Neural cell (in vitro differentiated cells): ENCODE results near the gene ITPR3. TPM values are rescaled to one million over a fixed set of nuclear protein-coding genes. Genes with fewer than 3 reads are reported as not detected.

Experiments
- H2AFZ ChIP-seq: fragments of 200-600, 300-800 bp; sonication (generic), shearing (Covaris generic); 2 replicates; pipeline ENCODE4 v1.6.0; 2014; ENCODE audit warnings: low read depth, mild to moderate bottlenecking, antibody characterized with exemption, low read length, moderate library complexity
- H3F3A ChIP-seq: fragments of 200-600 bp; shearing (Covaris generic); 2 replicates; pipeline ENCODE4 v1.6.1; 2016; ENCODE audit warnings: mild to moderate bottlenecking, moderate library complexity, mixed read lengths, antibody characterized with exemption, low read length; ENCODE audit not compliant: insufficient read depth, poor library complexity, severe bottlenecking
- H3K27ac ChIP-seq: fragments of 200-600, 300-800 bp; sonication (generic), shearing (Covaris generic); 2 replicates; pipeline ENCODE4 v1.5.1; 2014; ENCODE audit warnings: mild to moderate bottlenecking, low read length, moderate library complexity
- H3K27me3 ChIP-seq: fragments of 300-800, 200-600 bp; sonication (generic), shearing (Covaris generic); 2 replicates; pipeline ENCODE4 v1.6.0; 2014; ENCODE audit warnings: mild to moderate bottlenecking, low read depth, low read length, moderate library complexity; ENCODE audit not compliant: insufficient read depth
- H3K36me3 ChIP-seq: fragments of 300-800, 200-600 bp; sonication (generic), shearing (Covaris generic); 2 replicates; pipeline ENCODE4 v1.5.1; 2014; ENCODE audit warnings: mild to moderate bottlenecking, antibody characterized with exemption, low read length, moderate library complexity; ENCODE audit not compliant: insufficient read depth
- H3K4me2 ChIP-seq: fragments of 300-800, 200-600 bp; sonication (generic), shearing (Covaris generic); 2 replicates; pipeline ENCODE4 v1.6.0; 2014; ENCODE audit warnings: mild to moderate bottlenecking, low read length
- H3K4me3 ChIP-seq: fragments of 300-800, 200-600 bp; sonication (generic), shearing (Covaris generic); 2 replicates; pipeline ENCODE4 v1.5.1; 2014; ENCODE audit warnings: mild to moderate bottlenecking, low read length, moderate library complexity
- H3K79me2 ChIP-seq: fragments of 200-600 bp; shearing (Covaris generic); replicated peaks from 2 replicates; pipeline ENCODE4 v1.6.0; 2014; ENCODE audit warnings: mild to moderate bottlenecking, low read length, moderate library complexity; ENCODE audit not compliant: insufficient read depth
- H3K9ac ChIP-seq: fragments of 300-800, 200-600 bp; sonication (generic), shearing (Covaris generic); 2 replicates; pipeline ENCODE4 v1.6.1; 2016; ENCODE audit warnings: mild to moderate bottlenecking, low read length, mixed read lengths
- H3K9me2 ChIP-seq: fragments of 200-600 bp; shearing (Covaris generic); 2 replicates; pipeline ENCODE4 v1.6.1; 2016; ENCODE audit warnings: mild to moderate bottlenecking, low read length, mixed read lengths; ENCODE audit not compliant: insufficient read depth
- H3K9me3 ChIP-seq: fragments of 200-600, 300-800 bp; sonication (generic), shearing (Covaris generic); 2 replicates; pipeline ENCODE4 v1.6.1; 2016; ENCODE audit warnings: mild to moderate bottlenecking, mixed run types, low read length, moderate library complexity, mixed read lengths
- H4K20me1 ChIP-seq: fragments of 200-600 bp; shearing (Covaris generic); 2 replicates; pipeline ENCODE4 v1.6.1; 2016; ENCODE audit warnings: mild to moderate bottlenecking, mixed run types; ENCODE audit not compliant: insufficient read depth
- EP300 ChIP-seq: fragments of 450-650 bp; conservative IDR thresholded peaks from 2 replicates; pipeline ENCODE4 v1.6.1; 2014; ENCODE audit warnings: antibody characterized with exemption, mild to moderate bottlenecking, moderate library complexity; ENCODE audit not compliant: poor library complexity, severe bottlenecking
- EZH2 ChIP-seq: fragments of 200-600, 300-800 bp; shearing (Covaris generic), sonication (generic); IDR thresholded peaks from 2 replicates; pipeline ENCODE4 v1.6.1; 2014; ENCODE audit warnings: antibody characterized with exemption, low read length, borderline replicate concordance, mild to moderate bottlenecking; ENCODE audit not compliant: insufficient read depth, poor library complexity, severe bottlenecking
- MXI1 ChIP-seq: fragments of 450-650 bp; conservative IDR thresholded peaks from 2 replicates; pipeline ENCODE4 v1.6.1; 2014; ENCODE audit warnings: antibody characterized with exemption, mild to moderate bottlenecking; ENCODE audit not compliant: poor library complexity, severe bottlenecking
- POLR2AphosphoS5 ChIP-seq: IDR thresholded peaks from 2 replicates; pipeline ENCODE4 v1.6.1; 2012
- RAD21 ChIP-seq: fragments of 450-650 bp; conservative IDR thresholded peaks from 2 replicates; pipeline ENCODE4 v1.6.1; 2014; ENCODE audit warnings: antibody characterized with exemption, mild to moderate bottlenecking, moderate library complexity
- REST ChIP-seq: IDR thresholded peaks from 2 replicates; pipeline ENCODE4 v1.6.1; 2012; ENCODE audit warnings: borderline replicate concordance
- SMC3 ChIP-seq: fragments of 450-650 bp; conservative IDR thresholded peaks from 2 replicates; pipeline ENCODE4 v1.6.1; 2014; ENCODE audit warnings: antibody characterized with exemption, mild to moderate bottlenecking, moderate library complexity; ENCODE audit not compliant: poor library complexity
- TAF1 ChIP-seq: IDR thresholded peaks from 2 replicates; pipeline ENCODE4 v1.6.1; 2012; ENCODE audit warnings: low read depth
- polyA plus RNA-seq: library from polyadenylated mRNA; depleted of rRNA; stranded (reverse); fragments of >200 nt; gene quantifications from 2 replicates; pipeline ENCODE4 v1.2.3, GENCODE V29; 2014

Gene ITPR3
- polyA plus RNA-seq, 1 donor from 2014 or later, result 0.11 TPM

- H2AFZ ChIP-seq, result no peak overlapping the region
- no peak overlapping the region for H3K27ac ChIP-seq
- no peaks in the 10 kb centered on the region for H3K27me3 ChIP-seq
- TF ChIP-seq POLR2AphosphoS5 (no peak), MXI1 (no peak), TAF1 (no peak), EP300 (no peak), RAD21 (no peak), SMC3 (no peak), REST (no peak)
- no peaks in the 10 kb centered on the region for H3K9me3 ChIP-seq
- H4K20me1 ChIP-seq, result no peaks in the 10 kb centered on the region
- no peaks in the 10 kb centered on the region for H3K36me3 ChIP-seq
- H3K9me2 ChIP-seq, result no peaks in the 10 kb centered on the region
- no peaks in the 10 kb centered on the region for H3F3A ChIP-seq
- no peak overlapping the region for H3K4me3 ChIP-seq
- no peaks in the 10 kb centered on the region for H3K79me2 ChIP-seq
- H3K4me2 ChIP-seq, result no peak overlapping the region
- H3K9ac ChIP-seq, result no peak overlapping the region
Measured at GRCh38 chr6:33641602-33642001, 20.5 kb downstream of the ITPR3 start.

- Histone ChIP-seq H2AFZ (no peak overlapping the region), H3K36me3 (no peaks in the 10 kb centered on the region), H3K27me3 (no peaks in the 10 kb centered on the region), H3K9me3 (no peaks in the 10 kb centered on the region), H3F3A (no peaks in the 10 kb centered on the region), H3K4me3 (no peak overlapping the region), H3K9me2 (no peaks in the 10 kb centered on the region), H3K79me2 (no peaks in the 10 kb centered on the region), H3K27ac (no peak overlapping the region), H3K9ac (no peak overlapping the region), H4K20me1 (no peaks in the 10 kb centered on the region), H3K4me2 (no peak overlapping the region)
- no peak for TF ChIP-seq MXI1
Measured at GRCh38 chr6:33642897-33643296, 21.8 kb downstream of the ITPR3 start.

- Histone ChIP-seq H3K9ac (no peak overlapping the region), H3K4me3 (no peak overlapping the region), H3K9me2 (no peaks in the 10 kb centered on the region), H3K4me2 (no peak overlapping the region), H3K27me3 (no peaks in the 10 kb centered on the region), H3F3A (no peaks in the 10 kb centered on the region), H3K79me2 (no peaks in the 10 kb centered on the region), H3K9me3 (no peaks in the 10 kb centered on the region), H2AFZ (no peak overlapping the region), H4K20me1 (no peaks in the 10 kb centered on the region), H3K27ac (no peak overlapping the region), H3K36me3 (no peaks in the 10 kb centered on the region)
- no peak for TF ChIP-seq TAF1
- no peak for TF ChIP-seq EZH2
- no peak for TF ChIP-seq REST
- no peak for TF ChIP-seq SMC3
- TF ChIP-seq RAD21, result no peak
- no peak for TF ChIP-seq MXI1
- TF ChIP-seq EP300, result no peak
Measured at GRCh38 chr6:33651403-33651802, 30.3 kb downstream of the ITPR3 start.
